Measurements from ENCODE around the gene SERPINE3.

SERPINE3 gene

DNA sequence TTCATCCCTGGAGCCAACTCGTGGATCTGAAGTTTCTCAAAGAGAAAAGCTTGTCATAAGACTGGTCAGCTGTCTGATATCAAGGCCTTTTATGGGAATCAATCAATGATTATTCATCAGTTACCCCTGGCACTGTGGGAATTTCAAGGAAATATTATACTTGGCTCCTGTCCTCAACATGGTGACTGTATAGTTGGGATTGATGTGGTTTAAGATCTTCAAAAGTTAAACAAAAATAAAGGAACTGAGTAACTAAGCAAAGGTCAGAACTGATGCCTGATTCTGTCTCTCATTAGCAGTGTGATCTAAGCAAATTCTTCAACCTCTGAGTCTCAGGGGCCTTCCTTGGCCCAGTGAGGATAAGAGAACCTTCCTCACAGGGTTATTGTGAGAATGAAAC is 22.2 kb upstream of the SERPINE3 start:
- DNase-seq (ENCODE audit: low spot score), result no peak
- Histone ChIP-seq H3K23ac (ENCODE audit: low read depth, low read length, poor library complexity) (no peak overlapping the region), H4K8ac (ENCODE audit: low read depth, low read length) (no peak overlapping the region), H3K4me2 (ENCODE audit: insufficient read depth, low read length, poor library complexity, severe bottlenecking) (no peak overlapping the region), H3K9ac (ENCODE audit: low read depth, low read length, poor library complexity) (no peak overlapping the region), H2BK12ac (ENCODE audit: low read length) (no peak overlapping the region), H3K36me3 (replicated peaks in 1 of 2; ENCODE audit: control insufficient read depth in 2 of 2, insufficient read depth in 2 of 2, low read length in 2 of 2) (no peaks in the 10 kb centered on the region), H2BK5ac (ENCODE audit: low read length) (no peak overlapping the region), H2AK5ac (ENCODE audit: low read depth, low read length) (no peak overlapping the region), H2AFZ (ENCODE audit: low read length) (no peak overlapping the region), H4K91ac (ENCODE audit: low read depth, low read length, poor library complexity) (no peak overlapping the region), H3K4me3 (ENCODE audit: low read length in 2 of 2) (no peak overlapping the region), H3K18ac (ENCODE audit: low read length) (no peak overlapping the region), H3K27ac (replicated peaks; ENCODE audit: low read length) (no peak overlapping the region), H3K14ac (ENCODE audit: low read length) (no peak overlapping the region), H3K4ac (ENCODE audit: low read length) (no peak overlapping the region), H2BK15ac (ENCODE audit: low read length) (no peak overlapping the region), H3K27me3 (ENCODE audit: control insufficient read depth in 3 of 3, insufficient read depth in 3 of 3, low read depth in 1 of 3, low read length in 3 of 3) (peaks cover 0 to 3% (median 0%) of the 10 kb centered on the region in 3 experiments), H2BK120ac (ENCODE audit: low read depth, low read length) (no peak overlapping the region), H3K79me1 (ENCODE audit: low read depth, low read length) (no peaks in the 10 kb centered on the region), H3K4me1 (ENCODE audit: control insufficient read depth in 2 of 2, insufficient read depth in 1 of 2, low read depth in 1 of 2, low read length in 2 of 2) (peaks cover 0 to 6% of the 10 kb centered on the region in 2 donors), H3K9me3 (replicated peaks in 1 of 2; ENCODE audit: control insufficient read depth in 2 of 2, insufficient read depth in 1 of 2, low read depth in 1 of 2, low read length in 2 of 2) (no peaks in the 10 kb centered on the region)
- no CpG with 5 or more reads among the region's 1 CpG for WGBS, 2 donors (ENCODE audit: extremely low coverage in 2 of 2, insufficient read length in 2 of 2, insufficient replicate concordance in 1 of 2)

DNA sequence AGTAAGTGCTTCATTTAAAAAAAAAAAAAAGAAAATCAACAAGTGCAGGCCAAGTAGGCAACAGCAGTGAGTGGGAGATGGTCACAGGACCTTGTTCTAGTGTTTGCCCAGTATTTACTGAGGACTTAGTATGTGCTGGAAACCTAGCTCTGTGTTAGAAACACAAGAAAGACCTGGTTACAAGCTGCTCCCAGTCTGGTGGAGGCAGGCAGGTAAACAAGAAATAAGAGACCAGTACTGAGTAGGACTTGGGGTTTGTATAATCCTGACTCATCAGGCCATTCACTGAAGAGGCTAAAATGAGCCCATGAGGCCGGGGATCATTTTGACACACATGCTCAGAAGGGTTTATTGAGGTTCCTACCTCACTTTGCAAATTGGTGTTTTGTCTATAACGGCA is 21.5 kb upstream of the SERPINE3 start:
- no peak for DNase-seq (ENCODE audit: low spot score)
- WGBS, 2 donors (ENCODE audit: extremely low coverage in 2 of 2, insufficient read length in 2 of 2, insufficient replicate concordance in 1 of 2), result no CpG with 5 or more reads among the region's 2 CpGs
- Histone ChIP-seq H4K91ac (ENCODE audit: low read depth, low read length, poor library complexity) (no peak overlapping the region), H3K9ac (ENCODE audit: low read depth, low read length, poor library complexity) (no peak overlapping the region), H3K23ac (ENCODE audit: low read depth, low read length, poor library complexity) (no peak overlapping the region), H3K36me3 (replicated peaks in 1 of 2; ENCODE audit: control insufficient read depth in 2 of 2, insufficient read depth in 2 of 2, low read length in 2 of 2) (no peaks in the 10 kb centered on the region), H2BK120ac (ENCODE audit: low read depth, low read length) (no peak overlapping the region), H3K79me1 (ENCODE audit: low read depth, low read length) (no peaks in the 10 kb centered on the region), H3K27ac (replicated peaks; ENCODE audit: low read length) (no peak overlapping the region), H3K4ac (ENCODE audit: low read length) (no peak overlapping the region), H2AFZ (ENCODE audit: low read length) (no peak overlapping the region), H4K8ac (ENCODE audit: low read depth, low read length) (no peak overlapping the region), H3K18ac (ENCODE audit: low read length) (no peak overlapping the region), H3K4me2 (ENCODE audit: insufficient read depth, low read length, poor library complexity, severe bottlenecking) (no peak overlapping the region), H2BK15ac (ENCODE audit: low read length) (no peak overlapping the region), H3K9me3 (replicated peaks in 1 of 2; ENCODE audit: control insufficient read depth in 2 of 2, insufficient read depth in 1 of 2, low read depth in 1 of 2, low read length in 2 of 2) (no peaks in the 10 kb centered on the region), H2BK5ac (ENCODE audit: low read length) (no peak overlapping the region), H3K14ac (ENCODE audit: low read length) (no peak overlapping the region), H2BK12ac (ENCODE audit: low read length) (no peak overlapping the region), H3K4me3 (ENCODE audit: low read length in 2 of 2) (no peak overlapping the region), H2AK5ac (ENCODE audit: low read depth, low read length) (no peak overlapping the region), H3K4me1 (ENCODE audit: control insufficient read depth in 2 of 2, insufficient read depth in 1 of 2, low read depth in 1 of 2, low read length in 2 of 2) (peaks cover 0 to 6% of the 10 kb centered on the region in 2 donors), H3K27me3 (ENCODE audit: control insufficient read depth in 3 of 3, insufficient read depth in 3 of 3, low read depth in 1 of 3, low read length in 3 of 3) (peaks cover 0 to 5% (median 0%) of the 10 kb centered on the region in 3 experiments)

GRCh38 chr13:51318876-51319275 is 20.6 kb upstream of the SERPINE3 start:
- Histone ChIP-seq H2AFZ (ENCODE audit: low read length) (no peak overlapping the region), H3K4me2 (ENCODE audit: insufficient read depth, low read length, poor library complexity, severe bottlenecking) (no peak overlapping the region), H2AK5ac (ENCODE audit: low read depth, low read length) (no peak overlapping the region), H3K4me1 (ENCODE audit: control insufficient read depth in 2 of 2, insufficient read depth in 1 of 2, low read depth in 1 of 2, low read length in 2 of 2) (peaks cover 0 to 4% of the 10 kb centered on the region in 2 donors), H3K36me3 (replicated peaks in 1 of 2; ENCODE audit: control insufficient read depth in 2 of 2, insufficient read depth in 2 of 2, low read length in 2 of 2) (no peaks in the 10 kb centered on the region), H3K18ac (ENCODE audit: low read length) (no peak overlapping the region), H3K23ac (ENCODE audit: low read depth, low read length, poor library complexity) (no peak overlapping the region), H3K27ac (replicated peaks; ENCODE audit: low read length) (no peak overlapping the region), H3K4ac (ENCODE audit: low read length) (no peak overlapping the region), H2BK15ac (ENCODE audit: low read length) (no peak overlapping the region), H3K9me3 (replicated peaks in 1 of 2; ENCODE audit: control insufficient read depth in 2 of 2, insufficient read depth in 1 of 2, low read depth in 1 of 2, low read length in 2 of 2) (no peaks in the 10 kb centered on the region), H4K91ac (ENCODE audit: low read depth, low read length, poor library complexity) (no peak overlapping the region), H3K14ac (ENCODE audit: low read length) (no peak overlapping the region), H2BK12ac (ENCODE audit: low read length) (no peak overlapping the region), H3K9ac (ENCODE audit: low read depth, low read length, poor library complexity) (no peak overlapping the region), H2BK120ac (ENCODE audit: low read depth, low read length) (no peak overlapping the region), H3K4me3 (ENCODE audit: low read length in 2 of 2) (no peak overlapping the region), H2BK5ac (ENCODE audit: low read length) (no peak overlapping the region), H4K8ac (ENCODE audit: low read depth, low read length) (no peak overlapping the region), H3K79me1 (ENCODE audit: low read depth, low read length) (no peaks in the 10 kb centered on the region), H3K27me3 (ENCODE audit: control insufficient read depth in 3 of 3, insufficient read depth in 3 of 3, low read depth in 1 of 3, low read length in 3 of 3) (peaks cover 0 to 9% (median 0%) of the 10 kb centered on the region in 3 experiments)
- no peak for DNase-seq (ENCODE audit: low spot score)
- no CpG with 5 or more reads among the region's 3 CpGs for WGBS, 2 donors (ENCODE audit: extremely low coverage in 2 of 2, insufficient read length in 2 of 2, insufficient replicate concordance in 1 of 2)

DNA sequence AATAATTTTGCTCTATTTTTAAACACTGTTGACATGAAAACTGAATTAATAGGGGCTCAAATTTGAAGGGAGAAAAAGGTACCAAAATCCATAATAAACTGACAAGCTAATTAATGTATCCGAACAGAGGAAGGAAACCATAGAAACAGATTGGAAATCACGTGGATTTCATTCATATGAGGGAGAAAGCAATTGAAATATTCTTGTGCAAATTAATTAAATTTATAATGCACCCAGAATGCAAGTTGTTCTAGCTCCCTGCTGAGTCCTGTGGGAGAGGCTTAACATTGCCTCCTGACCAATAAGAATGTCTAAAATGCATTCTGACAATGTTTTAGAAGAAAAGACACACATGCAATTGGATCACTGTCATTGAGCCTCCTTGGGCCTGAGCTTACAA is 17.7 kb upstream of the SERPINE3 start:
- Histone ChIP-seq H2AK5ac (ENCODE audit: low read depth, low read length) (no peak overlapping the region), H3K4ac (ENCODE audit: low read length) (no peak overlapping the region), H3K9me3 (replicated peaks in 1 of 2; ENCODE audit: control insufficient read depth in 2 of 2, insufficient read depth in 1 of 2, low read depth in 1 of 2, low read length in 2 of 2) (no peaks in the 10 kb centered on the region), H2BK15ac (ENCODE audit: low read length) (no peak overlapping the region), H3K23ac (ENCODE audit: low read depth, low read length, poor library complexity) (no peak overlapping the region), H4K8ac (ENCODE audit: low read depth, low read length) (no peak overlapping the region), H2AFZ (ENCODE audit: low read length) (no peak overlapping the region), H3K4me1 (ENCODE audit: control insufficient read depth in 2 of 2, insufficient read depth in 1 of 2, low read depth in 1 of 2, low read length in 2 of 2) (peaks cover 0 to 9% of the 10 kb centered on the region in 2 donors), H3K4me2 (ENCODE audit: insufficient read depth, low read length, poor library complexity, severe bottlenecking) (no peak overlapping the region), H3K27me3 (ENCODE audit: control insufficient read depth in 3 of 3, insufficient read depth in 3 of 3, low read depth in 1 of 3, low read length in 3 of 3) (peaks cover 0 to 9% (median 0%) of the 10 kb centered on the region in 3 experiments), H3K79me1 (ENCODE audit: low read depth, low read length) (no peaks in the 10 kb centered on the region), H3K36me3 (replicated peaks in 1 of 2; ENCODE audit: control insufficient read depth in 2 of 2, insufficient read depth in 2 of 2, low read length in 2 of 2) (no peaks in the 10 kb centered on the region), H2BK5ac (ENCODE audit: low read length) (no peak overlapping the region), H3K27ac (replicated peaks; ENCODE audit: low read length) (no peak overlapping the region), H4K91ac (ENCODE audit: low read depth, low read length, poor library complexity) (no peak overlapping the region), H3K4me3 (ENCODE audit: low read length in 2 of 2) (no peak overlapping the region), H2BK120ac (ENCODE audit: low read depth, low read length) (no peak overlapping the region), H3K14ac (ENCODE audit: low read length) (no peak overlapping the region), H3K9ac (ENCODE audit: low read depth, low read length, poor library complexity) (no peak overlapping the region), H2BK12ac (ENCODE audit: low read length) (no peak overlapping the region), H3K18ac (ENCODE audit: low read length) (no peak overlapping the region)
- DNase-seq (ENCODE audit: low spot score), result no peak
- no CpG with 5 or more reads among the region's 2 CpGs for WGBS, 2 donors (ENCODE audit: extremely low coverage in 2 of 2, insufficient read length in 2 of 2, insufficient replicate concordance in 1 of 2)
